GM18867 (cell line): ENCODE results near the gene MEGF6.
"Not testable (repeated sequence)": the region's sequence is repeated elsewhere in the genome, so short reads cannot be mapped to it uniquely, and the experiment has no call there.

Experiments used
- ATAC-seq: cut with Tn5 transposase; IDR thresholded peaks from one replicate; pipeline ENCODE4 v1.9.1; 2021; ENCODE audit warnings: mild to moderate bottlenecking, moderate library complexity; ENCODE audit not compliant: unreplicated experiment

Gene MEGF6

GRCh38 chr1:3577711-3578432 lies 33.4 kb downstream of the MEGF6 start:
- no peak for ATAC-seq

- ATAC-seq, result no peak
Measured at GRCh38 chr1:3577300-3577699, 34.0 kb downstream of the MEGF6 start.

GRCh38 chr1:3575993-3576392 lies 35.3 kb downstream of the MEGF6 start:
- no peak for ATAC-seq

GRCh38 chr1:3575515-3575914 lies 35.8 kb downstream of the MEGF6 start:
- ATAC-seq, result not testable (repeated sequence)

GRCh38 chr1:3573500-3573899 lies 37.8 kb downstream of the MEGF6 start:
- no peak for ATAC-seq

- not testable (repeated sequence) for ATAC-seq
Measured at GRCh38 chr1:3572638-3573037, 38.7 kb downstream of the MEGF6 start.

- no peak for ATAC-seq
Measured at GRCh38 chr1:3571263-3571662, 40.0 kb downstream of the MEGF6 start.

- ATAC-seq, result no peak
Measured at GRCh38 chr1:3570066-3570986, 41.0 kb downstream of the MEGF6 start.

GRCh38 chr1:3569436-3569835 lies 41.9 kb downstream of the MEGF6 start:
- ATAC-seq, result no peak

- no peak for ATAC-seq
Measured at GRCh38 chr1:3568815-3569435, 42.4 kb downstream of the MEGF6 start.

GRCh38 chr1:3566951-3567804 lies 44.1 kb downstream of the MEGF6 start:
- no peak for ATAC-seq

GRCh38 chr1:3566003-3566885 lies 45.1 kb downstream of the MEGF6 start:
- no peak for ATAC-seq

- no peak for ATAC-seq
Measured at GRCh38 chr1:3564921-3565831, 46.1 kb downstream of the MEGF6 start.

- no peak for ATAC-seq
Measured at GRCh38 chr1:3563610-3564009, 47.7 kb downstream of the MEGF6 start.

- ATAC-seq, result no peak
Measured at GRCh38 chr1:3563125-3563524, 48.2 kb downstream of the MEGF6 start.

GRCh38 chr1:3562712-3563111 lies 48.6 kb downstream of the MEGF6 start:
- ATAC-seq, result no peak

- ATAC-seq, result no peak
Measured at GRCh38 chr1:3561702-3562101, 49.6 kb downstream of the MEGF6 start.

GRCh38 chr1:3560981-3561380 lies 50.3 kb downstream of the MEGF6 start:
- no peak for ATAC-seq
